ENCODE measurements around the gene ANAPC13.
A peak's percentile ranks its signal among the peaks of the same experiment; 100 is the strongest.

Gene ANAPC13

DNA sequence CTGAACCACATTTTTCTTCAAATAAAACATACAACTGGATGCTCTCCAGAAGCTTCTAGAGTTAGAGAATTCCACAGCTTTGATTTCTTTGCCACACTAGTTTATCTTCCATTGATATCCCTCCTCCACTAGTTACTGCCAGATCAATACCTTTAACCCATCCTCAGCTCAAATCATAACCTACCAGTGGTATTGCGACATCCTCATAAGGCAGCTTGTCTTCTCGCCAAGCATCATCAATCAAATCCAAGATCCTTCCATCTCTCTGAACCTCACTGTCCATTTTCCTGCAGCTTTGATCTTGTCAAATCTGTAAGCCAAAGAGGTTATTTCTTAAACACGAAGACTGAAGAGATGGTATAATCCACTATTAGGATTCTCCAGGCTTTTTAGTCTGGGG is 3.2 kb downstream of the ANAPC13 start:
- DNase-seq: no peak

DNA sequence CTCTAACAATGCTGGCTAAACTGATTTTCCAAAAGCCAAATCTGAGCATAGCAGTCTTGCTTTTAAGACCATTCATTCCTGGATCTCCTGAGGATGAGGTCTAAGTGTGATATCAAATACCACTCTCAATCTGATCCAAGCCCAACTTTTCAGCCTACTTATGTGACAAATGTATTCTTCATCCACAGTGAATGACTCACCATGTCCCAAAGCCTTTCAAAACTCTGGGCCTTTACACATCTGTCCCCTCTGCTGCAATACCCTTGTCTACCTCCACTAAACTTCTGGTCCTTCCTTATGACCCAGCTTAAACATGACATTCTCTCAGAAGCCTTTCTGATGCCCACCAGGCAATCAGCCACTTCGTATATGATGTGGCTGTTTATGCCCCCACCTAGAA is 4.6 kb downstream of the ANAPC13 start:
- DNase-seq: no peak

- no peak for DNase-seq
Measured at GRCh38 chr3:134480546-134480945, 5.2 kb downstream of the ANAPC13 start.

DNA sequence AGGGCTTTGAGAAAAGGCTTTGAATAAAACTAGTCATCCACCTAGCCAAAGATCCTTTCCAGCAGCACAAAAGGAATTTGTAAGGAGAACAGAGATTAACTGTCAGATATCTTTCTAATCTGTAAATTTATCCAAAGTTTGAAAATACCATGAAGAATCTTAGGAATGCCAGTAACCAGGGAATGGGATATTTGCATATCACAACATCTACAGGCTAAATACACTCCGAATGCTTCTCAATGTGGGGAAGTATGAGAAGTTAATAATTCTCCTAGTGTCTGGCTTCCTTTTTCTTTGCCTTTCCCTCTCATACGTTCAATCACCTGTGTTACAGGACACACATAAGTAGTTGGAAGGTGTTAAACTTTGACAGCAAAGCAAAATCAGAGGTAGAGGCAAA is 7.8 kb downstream of the ANAPC13 start:
- no peak for DNase-seq

- no peak for DNase-seq
Measured at GRCh38 chr3:134477002-134477401, 8.8 kb downstream of the ANAPC13 start.

- DNase-seq: no peak
Measured at GRCh38 chr3:134476306-134476705, 9.5 kb downstream of the ANAPC13 start.

DNA sequence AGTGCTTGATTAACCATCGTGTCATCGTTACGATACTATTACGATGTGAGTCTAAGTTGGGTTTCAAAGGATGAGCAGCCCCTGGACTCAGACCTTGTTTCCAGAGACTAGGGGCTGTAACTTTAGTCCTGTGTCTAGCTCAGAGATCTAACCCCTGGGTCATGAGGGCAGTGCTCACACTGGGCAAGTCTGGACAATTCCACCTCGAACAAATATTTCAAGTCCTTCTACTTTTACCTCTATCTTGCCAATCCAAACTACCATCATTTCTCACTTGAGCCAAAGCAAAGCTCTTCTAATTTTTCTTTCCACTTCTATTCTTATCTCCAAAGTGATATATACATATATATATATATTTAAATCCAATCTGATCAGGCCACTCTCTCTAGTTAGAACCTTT is 10.8 kb downstream of the ANAPC13 start:
- DNase-seq: no peak

DNA sequence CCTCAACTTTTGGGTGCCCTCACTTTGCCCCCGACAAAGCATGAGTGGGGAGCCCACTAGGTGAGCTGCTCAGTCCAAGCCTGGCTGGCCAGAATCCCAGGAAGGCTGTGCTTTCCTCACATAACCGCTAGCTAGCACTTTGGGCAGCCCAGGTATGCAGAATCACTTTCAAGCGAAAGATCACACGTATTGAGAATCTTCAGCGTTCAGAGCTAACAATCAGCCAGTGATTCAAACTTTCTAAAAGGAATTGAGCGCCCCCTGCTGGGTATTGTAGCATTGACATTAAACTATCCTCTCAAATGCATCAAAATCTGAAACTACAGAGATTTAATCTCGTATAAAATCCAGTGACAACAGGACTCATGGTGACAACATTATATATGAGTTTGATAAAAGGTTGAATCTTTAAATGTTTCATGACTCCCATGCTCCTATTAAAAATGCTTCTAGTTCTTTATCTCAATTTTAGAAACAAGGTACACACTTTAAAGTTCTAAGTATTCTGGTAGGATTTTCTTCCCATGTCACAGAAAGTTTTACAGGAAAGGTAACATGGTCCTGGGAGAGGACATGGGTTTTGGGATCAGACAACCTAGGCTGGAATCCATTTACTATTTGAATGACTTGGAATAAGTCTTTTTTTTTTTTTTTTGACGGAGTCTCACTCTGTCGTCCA is 11.8 kb downstream of the ANAPC13 start:
- peak; percentile 48 to 95 for DNase-seq

GRCh38 chr3:134472831-134473230 is 13.0 kb downstream of the ANAPC13 start:
- DNase-seq: no peak

- no peak for DNase-seq
Measured at GRCh38 chr3:134471521-134472193, 14.1 kb downstream of the ANAPC13 start.

DNA sequence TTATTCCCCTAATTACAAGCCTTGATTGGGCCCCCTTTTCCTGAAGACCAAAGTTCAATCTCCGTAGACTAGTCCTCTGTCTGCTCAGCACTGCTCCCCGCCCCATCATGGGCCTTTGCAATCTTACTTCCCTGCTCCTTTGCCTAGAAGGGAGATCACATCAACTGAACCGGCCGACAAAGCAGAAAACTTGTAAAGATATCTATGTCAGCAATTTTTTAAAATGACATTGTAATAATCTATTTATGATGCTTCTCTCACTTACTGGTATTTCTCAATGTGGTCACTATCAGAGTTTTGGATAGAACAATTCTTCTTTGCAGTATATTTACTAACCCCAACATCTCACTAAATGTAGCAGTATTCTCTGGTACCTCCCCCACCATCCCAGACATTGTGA is 17.3 kb downstream of the ANAPC13 start:
- no peak for DNase-seq

GRCh38 chr3:134466331-134466730 is 19.5 kb downstream of the ANAPC13 start:
- DNase-seq: no peak

DNA sequence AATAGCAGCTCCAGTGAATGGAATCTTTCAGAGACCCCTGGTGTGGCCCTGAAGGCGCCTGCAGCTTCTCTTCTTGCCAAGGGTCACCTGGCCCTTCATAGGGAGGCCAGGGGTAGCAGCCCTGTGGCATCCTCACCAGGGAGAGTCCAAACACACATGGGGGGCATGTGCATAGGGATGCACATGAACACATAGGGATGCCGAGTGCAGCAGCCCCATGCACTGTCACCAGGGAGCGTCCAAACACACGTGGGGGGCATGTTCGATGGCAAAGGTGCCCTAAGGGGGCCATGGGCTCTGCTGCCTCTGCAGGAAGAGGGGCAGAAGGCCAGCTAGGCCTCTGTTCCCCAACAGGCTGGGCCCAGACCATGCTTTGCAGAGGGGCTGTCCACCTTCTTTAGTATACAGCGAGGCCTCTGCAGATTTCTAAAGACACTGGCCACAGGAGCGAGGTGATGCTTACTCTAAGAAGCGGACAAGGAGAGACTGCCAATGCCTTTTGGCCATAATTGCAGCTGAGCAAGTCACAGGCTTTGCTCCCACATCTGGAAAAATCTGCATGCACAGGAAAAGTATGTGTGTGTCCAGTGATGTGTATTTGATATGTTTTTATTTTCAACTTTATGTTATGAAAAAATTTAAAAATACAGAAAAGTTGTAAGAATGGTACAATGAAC is 21.0 kb downstream of the ANAPC13 start:
- DNase-seq: no peak

DNA sequence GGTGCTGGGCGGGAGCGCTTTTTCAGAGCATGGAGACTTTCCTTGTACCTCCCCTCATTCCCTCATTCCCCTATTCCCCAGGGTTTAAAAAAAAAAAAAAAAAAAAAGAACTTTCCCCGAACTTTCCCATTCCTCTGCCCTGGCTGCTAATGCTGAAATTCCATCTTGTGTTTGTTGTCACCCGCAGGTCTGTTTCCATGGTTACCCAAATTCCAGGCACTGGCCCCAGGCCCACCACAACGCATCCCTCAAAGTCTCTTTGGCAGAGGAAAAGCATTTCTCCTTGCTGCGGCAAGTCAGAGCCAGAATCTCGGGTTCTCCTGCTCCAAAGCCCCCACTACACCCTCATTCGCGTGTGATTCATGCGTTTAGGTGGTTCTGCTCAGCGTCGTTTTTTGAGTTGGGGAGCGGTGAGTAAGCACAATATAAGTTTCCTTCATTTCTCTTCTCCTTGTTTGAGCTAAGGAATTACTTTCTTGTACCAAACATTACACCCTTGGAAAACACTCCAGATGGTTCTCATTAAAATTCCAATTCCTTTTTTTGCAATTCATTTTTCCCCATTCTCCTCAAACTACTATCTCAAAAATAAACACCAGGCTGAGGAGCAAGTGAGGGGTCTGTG is 21.6 kb downstream of the ANAPC13 start:
- no peak for DNase-seq

DNA sequence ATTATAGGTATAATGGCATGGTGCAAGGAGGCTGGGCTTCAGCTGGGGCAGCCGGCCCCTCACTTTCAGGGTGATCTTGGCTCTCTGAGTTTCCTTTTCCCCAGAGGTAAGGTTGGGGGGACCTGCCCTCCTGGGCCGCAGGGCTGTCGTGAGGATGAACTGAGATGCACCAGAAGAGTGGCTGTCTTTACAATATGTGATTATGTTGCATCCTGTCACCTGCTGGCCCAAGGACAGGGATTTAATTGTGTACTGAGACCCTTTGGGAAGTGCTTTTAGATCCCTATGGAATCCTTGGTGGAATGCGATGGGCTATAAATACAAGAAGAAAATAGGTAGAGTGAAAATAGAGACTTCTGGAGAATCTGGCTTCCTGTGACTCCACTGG is 22.1 kb downstream of the ANAPC13 start:
- DNase-seq: no peak

DNA sequence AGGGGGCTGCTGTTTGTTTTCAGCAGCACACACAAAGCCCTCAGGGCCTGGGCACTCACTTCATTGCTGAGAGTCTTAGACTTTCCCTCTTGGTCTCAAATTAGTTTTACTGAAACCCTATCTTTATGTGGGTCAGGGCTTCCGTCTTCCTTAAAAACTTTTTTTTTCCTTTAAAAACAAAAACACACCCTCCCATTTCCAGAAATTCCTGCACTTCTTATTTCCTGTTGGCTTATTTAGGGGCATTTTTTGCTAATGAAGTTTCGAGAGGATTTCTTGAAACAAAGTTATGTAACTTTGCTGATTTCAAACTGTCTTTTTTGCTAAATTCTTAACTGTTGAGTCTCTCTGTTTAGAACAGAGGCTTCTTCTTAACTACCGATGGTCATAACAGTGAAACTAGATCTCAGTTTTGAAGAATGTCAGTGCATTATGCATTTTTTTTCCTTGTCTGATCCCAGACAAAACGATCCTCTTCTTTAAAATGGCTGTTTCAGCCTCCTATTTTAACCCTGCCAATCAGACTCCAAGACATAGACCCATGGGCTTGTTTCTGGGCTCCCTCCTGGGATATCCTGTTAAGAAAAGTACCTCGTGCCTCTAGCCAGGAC is 23.3 kb downstream of the ANAPC13 start:
- DNase-seq: no peak

DNA sequence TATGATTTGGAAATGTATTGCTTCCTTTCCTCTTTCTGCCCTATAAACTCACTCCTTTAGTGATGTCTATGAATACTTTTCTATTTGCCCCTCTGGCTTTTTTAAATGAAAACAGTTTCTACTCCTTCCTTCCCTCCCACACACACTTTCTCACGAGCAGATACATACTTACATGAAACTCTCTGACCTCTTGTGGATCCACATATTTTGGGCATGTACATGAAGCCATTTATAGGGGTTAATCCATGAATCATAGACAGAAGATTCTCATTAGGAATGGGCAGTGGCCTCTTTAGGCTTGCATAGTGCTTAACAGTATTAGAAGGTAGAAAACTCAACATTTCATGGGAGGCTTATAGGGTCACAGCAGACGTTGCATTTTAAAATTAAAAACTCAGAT is 24.8 kb downstream of the ANAPC13 start:
- DNase-seq: no peak

- no peak for DNase-seq
Measured at GRCh38 chr3:134459562-134459961, 26.2 kb downstream of the ANAPC13 start.

GRCh38 chr3:134458406-134458945 is 27.3 kb downstream of the ANAPC13 start:
- no peak for DNase-seq

- DNase-seq: no peak
Measured at GRCh38 chr3:134457376-134458074, 28.3 kb downstream of the ANAPC13 start.

- no peak for DNase-seq
Measured at GRCh38 chr3:134453631-134454030, 32.2 kb downstream of the ANAPC13 start.

DNA sequence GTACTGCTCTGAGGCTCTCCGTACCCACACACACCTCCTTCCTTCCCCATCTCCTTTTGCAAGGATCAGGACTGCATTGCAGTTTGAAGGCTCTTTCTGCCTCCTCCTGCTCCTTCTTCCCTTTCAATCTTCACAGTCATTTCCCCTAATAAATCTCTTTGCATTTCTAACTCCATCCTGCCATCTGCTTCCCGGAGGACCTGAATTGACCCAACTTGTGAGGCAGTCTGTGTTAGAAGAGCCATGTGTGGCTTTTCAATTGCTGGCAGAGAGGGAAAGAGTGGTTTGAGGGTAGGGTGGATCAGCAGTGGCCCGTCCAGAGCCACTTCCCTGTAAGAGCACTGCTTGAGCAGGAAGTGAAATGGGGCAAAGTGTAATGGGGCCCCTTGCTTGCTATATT is 35.8 kb downstream of the ANAPC13 start:
- DNase-seq: no peak
